HepG2 (cell line): ENCODE data around the gene MRPL43. TPM values are rescaled to one million over a fixed set of nuclear protein-coding genes. Genes with fewer than 3 reads are reported as not detected.

Experiments
- ATF5 ChIP-seq: sonication (generic); formaldehyde crosslinking; IDR thresholded peaks from 2 replicates; pipeline ENCODE4 v1.4.0; 2020; ENCODE audit warnings: mild to moderate bottlenecking, low read depth, missing genetic modification reagents
- DMAP1 ChIP-seq: IDR thresholded peaks from 2 replicates; pipeline ENCODE4 v1.6.1; 2016
- FOXK1 ChIP-seq: sonication (generic); formaldehyde crosslinking; IDR thresholded peaks from 2 replicates; pipeline ENCODE4 v1.4.0; 2020; ENCODE audit warnings: low read depth, missing genetic modification reagents, borderline replicate concordance
- HMG20B ChIP-seq: conservative IDR thresholded peaks from 2 replicates; pipeline ENCODE4 v1.6.1; 2016; ENCODE audit warnings: missing genetic modification reagents, missing compliant biosample characterization
- IRF2 ChIP-seq: IDR thresholded peaks from 2 replicates; pipeline ENCODE4 v1.6.1; 2018; ENCODE audit warnings: missing genetic modification reagents, missing compliant biosample characterization
- KLF15 ChIP-seq: sonication (generic); formaldehyde crosslinking; IDR thresholded peaks from 2 replicates; pipeline ENCODE4 v1.8.1; 2023; ENCODE audit warnings: borderline replicate concordance, mild to moderate bottlenecking, inconsistent platforms, missing genetic modification reagents, mixed read lengths
- MED8 ChIP-seq: sonication (generic); formaldehyde crosslinking; IDR thresholded peaks from 2 replicates; pipeline ENCODE4 v1.8.1; 2023; ENCODE audit warnings: mild to moderate bottlenecking, missing genetic modification reagents; ENCODE audit not compliant: insufficient replicate concordance
- MTA3 ChIP-seq: sonication (generic); formaldehyde crosslinking; IDR thresholded peaks from 2 replicates; pipeline ENCODE4 v1.4.0; 2020; ENCODE audit warnings: missing genetic modification reagents
- MZF1 ChIP-seq: sonication (generic); formaldehyde crosslinking; IDR thresholded peaks from 2 replicates; pipeline ENCODE4 v1.8.1; 2023; ENCODE audit warnings: mild to moderate bottlenecking, missing genetic modification reagents, borderline replicate concordance
- PHF5A ChIP-seq: IDR thresholded peaks from one replicate; pipeline ENCODE4 v1.6.1; 2018; ENCODE audit warnings: low read depth, missing genetic modification reagents; ENCODE audit not compliant: unreplicated experiment
- SMC3 ChIP-seq: IDR thresholded peaks from 2 replicates; pipeline ENCODE4 v1.6.1; 2011; ENCODE audit warnings: low read length, improper control_type of control experiment
- ZNF232 ChIP-seq: sonication (generic); formaldehyde crosslinking; IDR thresholded peaks from 2 replicates; pipeline ENCODE4 v1.4.0; 2020; ENCODE audit warnings: missing genetic modification reagents, borderline replicate concordance
- ZNF264 ChIP-seq: sonication (generic); formaldehyde crosslinking; IDR thresholded peaks from 2 replicates; pipeline ENCODE4 v1.4.0; 2020; ENCODE audit warnings: missing genetic modification reagents
- ZNF674 ChIP-seq: sonication (generic); formaldehyde crosslinking; IDR thresholded peaks from 2 replicates; pipeline ENCODE4 v1.5.0; 2020; ENCODE audit warnings: low read depth, mild to moderate bottlenecking, missing genetic modification reagents
- ZNF770 ChIP-seq: sonication (generic); formaldehyde crosslinking; IDR thresholded peaks from 2 replicates; pipeline ENCODE4 v1.5.0; 2020; ENCODE audit warnings: mild to moderate bottlenecking, missing genetic modification reagents
- ZSCAN20 ChIP-seq: sonication (generic); formaldehyde crosslinking; IDR thresholded peaks from 2 replicates; pipeline ENCODE4 v1.4.0; 2020; ENCODE audit warnings: missing genetic modification reagents, mild to moderate bottlenecking, borderline replicate concordance
- polyA plus RNA-seq, 8 experiments: library from polyadenylated mRNA; depleted of rRNA in 3 of 8; stranded (reverse) in 7 of 8; unstranded in 1 of 8; fragments of >200 nt; fragmentation: Illumina TruSeq in 4 of 8; extraction: Trizol in 4 of 8; gene quantifications; 2 replicates each; pipeline versions ENCODE4 v1.2.1 to v1.2.3, GENCODE V29; 2011 to 2016; ENCODE audit warnings: low read depth in 4 of 8, missing spikeins in 1 of 8, mixed read lengths in 1 of 8; ENCODE audit not compliant: insufficient read depth in 1 of 8
- total RNA-seq, 5 experiments: library from RNA; depleted of rRNA; stranded (reverse); fragments of >200 nt; fragmentation: Illumina TruSeq; extraction: Trizol; gene quantifications; 2 replicates each; pipeline ENCODE4 v1.2.3, GENCODE V29; 2016; ENCODE audit warnings: low read depth in 1 of 5
- TF ChIP-seq, protein P1 (sequence below): sonication (generic); formaldehyde crosslinking; IDR thresholded peaks from 2 replicates; pipeline ENCODE4 v1.8.1; 2023; ENCODE audit warnings: mild to moderate bottlenecking, missing genetic modification reagents
- TF ChIP-seq, protein P2 (sequence below): sonication (generic); formaldehyde crosslinking; IDR thresholded peaks from 2 replicates; pipeline ENCODE4 v1.5.0; 2020; ENCODE audit warnings: mild to moderate bottlenecking, missing genetic modification reagents, borderline replicate concordance

MRPL43 gene
- total and polyA plus RNA-seq, 2 of the 13 experiments (the other 11 are each of a cell fraction or from before 2014, with no cell fraction given), result 71.0 to 73.7 TPM

GRCh38 chr10:101018600-101019439 is 31.5 kb upstream of the MRPL43 start (continued):
- TF ChIP-seq, protein P1, sequence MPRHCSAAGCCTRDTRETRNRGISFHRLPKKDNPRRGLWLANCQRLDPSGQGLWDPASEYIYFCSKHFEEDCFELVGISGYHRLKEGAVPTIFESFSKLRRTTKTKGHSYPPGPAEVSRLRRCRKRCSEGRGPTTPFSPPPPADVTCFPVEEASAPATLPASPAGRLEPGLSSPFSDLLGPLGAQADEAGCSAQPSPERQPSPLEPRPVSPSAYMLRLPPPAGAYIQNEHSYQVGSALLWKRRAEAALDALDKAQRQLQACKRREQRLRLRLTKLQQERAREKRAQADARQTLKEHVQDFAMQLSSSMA (CRISPR knock-in tag), result peak; percentile 75; the same call in 1 of the 2 replicates
- TF ChIP-seq, protein P2, sequence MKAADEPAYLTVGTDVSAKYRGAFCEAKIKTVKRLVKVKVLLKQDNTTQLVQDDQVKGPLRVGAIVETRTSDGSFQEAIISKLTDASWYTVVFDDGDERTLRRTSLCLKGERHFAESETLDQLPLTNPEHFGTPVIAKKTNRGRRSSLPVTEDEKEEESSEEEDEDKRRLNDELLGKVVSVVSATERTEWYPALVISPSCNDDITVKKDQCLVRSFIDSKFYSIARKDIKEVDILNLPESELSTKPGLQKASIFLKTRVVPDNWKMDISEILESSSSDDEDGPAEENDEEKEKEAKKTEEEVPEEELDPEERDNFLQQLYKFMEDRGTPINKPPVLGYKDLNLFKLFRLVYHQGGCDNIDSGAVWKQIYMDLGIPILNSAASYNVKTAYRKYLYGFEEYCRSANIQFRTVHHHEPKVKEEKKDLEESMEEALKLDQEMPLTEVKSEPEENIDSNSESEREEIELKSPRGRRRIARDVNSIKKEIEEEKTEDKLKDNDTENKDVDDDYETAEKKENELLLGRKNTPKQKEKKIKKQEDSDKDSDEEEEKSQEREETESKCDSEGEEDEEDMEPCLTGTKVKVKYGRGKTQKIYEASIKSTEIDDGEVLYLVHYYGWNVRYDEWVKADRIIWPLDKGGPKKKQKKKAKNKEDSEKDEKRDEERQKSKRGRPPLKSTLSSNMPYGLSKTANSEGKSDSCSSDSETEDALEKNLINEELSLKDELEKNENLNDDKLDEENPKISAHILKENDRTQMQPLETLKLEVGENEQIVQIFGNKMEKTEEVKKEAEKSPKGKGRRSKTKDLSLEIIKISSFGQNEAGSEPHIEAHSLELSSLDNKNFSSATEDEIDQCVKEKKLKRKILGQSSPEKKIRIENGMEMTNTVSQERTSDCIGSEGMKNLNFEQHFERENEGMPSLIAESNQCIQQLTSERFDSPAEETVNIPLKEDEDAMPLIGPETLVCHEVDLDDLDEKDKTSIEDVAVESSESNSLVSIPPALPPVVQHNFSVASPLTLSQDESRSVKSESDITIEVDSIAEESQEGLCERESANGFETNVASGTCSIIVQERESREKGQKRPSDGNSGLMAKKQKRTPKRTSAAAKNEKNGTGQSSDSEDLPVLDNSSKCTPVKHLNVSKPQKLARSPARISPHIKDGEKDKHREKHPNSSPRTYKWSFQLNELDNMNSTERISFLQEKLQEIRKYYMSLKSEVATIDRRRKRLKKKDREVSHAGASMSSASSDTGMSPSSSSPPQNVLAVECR (CRISPR knock-in tag), result 0 out of 2 replicates have a peak, but pooled peaks have one; percentile 56
- TF ChIP-seq MED8 (CRISPR knock-in tag) (no peak), HMG20B (CRISPR knock-in tag) (no peak), ZNF770 (CRISPR knock-in tag) (no peak), ATF5 (no peak), IRF2 (peak; percentile 43; the same call in 1 of the 2 replicates), KLF15 (CRISPR knock-in tag) (peak; percentile 88; the same call in 1 of the 2 replicates), SMC3 (no peak; the same call in 1 of the 2 replicates), FOXK1 (CRISPR knock-in tag) (peak; percentile 59; the same call in 1 of the 2 replicates), PHF5A (CRISPR knock-in tag) (no peak), ZSCAN20 (CRISPR knock-in tag) (no peak), ZNF232 (CRISPR knock-in tag) (peak; percentile 31; the same call in 1 of the 2 replicates), ZNF674 (CRISPR knock-in tag) (no peak), MTA3 (CRISPR knock-in tag) (no peak), MZF1 (CRISPR knock-in tag) (no peak), DMAP1 (CRISPR knock-in tag) (peak; percentile 67), ZNF264 (CRISPR knock-in tag) (no peak)
